NCI-H510A treated with DMSO at 0.1 percent for 48 hours (cell line): Measurements from ENCODE around the gene F3.
A peak's percentile ranks its signal among the peaks of the same experiment; 100 is the strongest.
"Not testable (repeated sequence)": the region's sequence is repeated elsewhere in the genome, so short reads cannot be mapped to it uniquely, and the experiment has no call there.

Experiments
- DNase-seq: peaks from one replicate; lab custom pipeline; 2025; lab: John Stamatoyannopoulos, UW

The F3 gene

DNA sequence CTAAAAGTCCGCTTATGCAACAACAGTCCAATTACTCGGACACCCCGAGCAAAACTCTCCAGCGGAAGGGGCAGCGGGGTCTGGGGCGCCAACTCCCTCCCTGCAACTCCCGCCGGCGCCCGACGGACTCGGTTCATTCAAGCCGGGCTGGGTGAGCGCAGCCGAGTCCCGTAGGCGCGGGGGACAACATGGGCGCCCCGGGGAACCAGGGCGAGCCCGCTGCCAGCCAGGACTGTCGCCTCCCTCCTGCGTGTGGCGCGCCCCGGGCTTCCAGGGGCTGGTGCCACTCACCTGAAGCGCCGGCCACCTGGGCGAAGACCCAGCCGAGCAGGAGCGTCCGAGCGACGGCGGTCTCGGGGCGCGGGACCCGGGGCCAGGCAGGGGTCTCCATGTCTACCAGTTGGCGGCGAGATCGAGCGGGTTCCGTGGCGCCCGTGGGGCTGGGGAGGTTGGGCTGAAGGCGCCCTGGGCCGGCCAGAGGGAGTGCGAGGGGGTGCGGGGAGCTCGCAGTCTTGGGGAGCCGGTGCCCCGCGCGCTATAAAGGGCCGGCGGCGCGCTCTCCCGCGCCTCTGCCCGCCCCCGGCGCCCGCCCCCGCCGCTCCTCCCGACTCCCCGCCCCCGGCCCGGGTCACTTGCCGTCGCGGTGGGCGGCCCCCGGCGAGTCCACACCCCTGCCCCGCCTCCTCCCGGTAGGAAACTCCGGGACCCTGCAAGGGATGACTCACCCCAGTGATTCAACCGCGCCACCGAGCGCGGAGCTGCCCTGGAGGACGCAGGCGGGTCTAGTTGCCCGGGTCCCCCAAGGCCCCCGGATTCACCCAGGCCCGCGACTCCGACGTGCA, at the start of gene F3:
Gene F3 (minus strand): TSS at position 514 of the 842 bp plus-strand sequence. CDS start 123 bp downstream, at position 391.
- DNase-seq = peak; percentile 73

GRCh38 chr1:94590203-94591137, 48.9 kb upstream of the F3 start:
- DNase-seq = no peak

DNA sequence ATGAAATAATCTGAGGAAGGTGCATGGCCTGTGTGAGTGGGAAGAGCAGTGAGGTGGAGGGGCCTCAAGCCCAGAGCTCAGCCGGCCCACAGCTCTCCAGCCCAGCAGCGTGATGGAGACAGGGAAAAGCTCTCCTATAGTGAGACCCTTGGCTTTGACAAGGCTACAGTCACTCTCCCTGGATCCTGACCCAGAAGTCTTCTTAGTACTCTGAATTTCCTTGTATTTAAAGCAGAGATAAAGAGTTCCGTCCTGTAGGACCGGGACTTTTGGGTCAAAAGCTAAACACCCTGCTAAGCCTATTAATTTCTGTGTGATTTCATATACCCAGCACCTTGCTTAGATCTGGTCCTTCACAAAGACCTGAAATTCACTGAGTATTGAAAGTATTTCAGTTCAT, 48.2 kb upstream of the F3 start:
- no peak for DNase-seq

DNA sequence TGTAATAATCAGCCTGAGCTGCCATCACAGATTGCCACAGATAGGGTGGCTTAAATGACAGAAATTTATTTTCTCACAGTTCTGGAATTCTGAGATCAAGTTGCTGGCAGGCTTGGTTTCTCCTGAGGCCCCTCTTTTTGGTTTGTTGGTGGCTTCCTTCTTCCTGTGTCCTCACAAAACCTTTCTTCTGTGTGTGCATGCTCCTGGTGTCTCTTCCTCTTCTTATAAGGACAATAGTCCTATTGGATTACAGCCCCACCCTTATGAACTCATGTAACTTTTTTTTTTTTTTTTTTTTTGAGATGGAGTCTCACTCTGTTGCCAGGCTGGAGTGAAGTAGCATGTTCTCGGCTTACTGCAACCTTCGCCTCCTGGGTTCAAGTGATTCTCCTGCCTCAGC, 41.0 kb upstream of the F3 start:
- no peak for DNase-seq

DNA sequence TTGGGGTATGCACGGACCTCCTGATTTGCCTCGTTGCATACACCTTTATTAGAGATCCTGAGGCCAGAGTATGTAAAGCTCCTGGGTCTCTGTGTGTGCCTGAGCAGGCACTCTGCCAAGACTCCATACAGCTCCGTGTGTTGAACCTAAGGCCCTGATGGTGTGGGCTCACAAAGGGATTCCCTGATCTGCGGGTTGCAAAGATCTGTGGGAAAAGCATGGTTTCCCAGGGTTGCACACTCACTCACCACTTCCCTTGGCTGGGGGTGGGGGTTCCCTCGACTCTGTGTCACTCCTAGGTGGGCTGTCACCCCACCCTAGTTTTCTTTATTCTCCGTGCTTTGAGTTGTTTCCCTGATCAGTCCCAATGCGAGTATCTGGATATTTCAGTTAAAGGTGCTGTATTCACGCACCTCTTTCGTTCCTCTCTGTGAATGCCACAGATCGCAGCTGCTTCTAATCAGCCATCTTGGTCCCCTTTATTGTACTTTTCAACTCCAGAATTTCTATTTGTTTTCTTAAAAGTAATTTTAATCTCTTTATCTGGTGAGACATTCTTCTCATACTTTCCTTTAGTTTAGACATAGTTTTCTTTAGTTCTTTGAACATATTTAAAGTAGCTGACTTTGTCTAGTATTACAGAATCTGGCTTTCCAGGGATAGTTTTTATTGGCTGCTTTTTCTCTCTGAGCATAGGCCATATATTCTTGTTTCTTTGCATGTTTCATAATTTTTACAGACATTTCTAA, 39.0 kb upstream of the F3 start:
- no peak for DNase-seq

- no peak for DNase-seq
Measured at GRCh38 chr1:94579876-94580294, 38.3 kb upstream of the F3 start.

GRCh38 chr1:94578856-94579255, 37.3 kb upstream of the F3 start:
- DNase-seq = no peak

GRCh38 chr1:94573917-94574316, 32.4 kb upstream of the F3 start:
- DNase-seq = not testable (repeated sequence)

GRCh38 chr1:94572780-94573179, 31.2 kb upstream of the F3 start:
- DNase-seq = no peak

- not testable (repeated sequence) for DNase-seq
Measured at GRCh38 chr1:94570965-94571364, 29.4 kb upstream of the F3 start.

DNA sequence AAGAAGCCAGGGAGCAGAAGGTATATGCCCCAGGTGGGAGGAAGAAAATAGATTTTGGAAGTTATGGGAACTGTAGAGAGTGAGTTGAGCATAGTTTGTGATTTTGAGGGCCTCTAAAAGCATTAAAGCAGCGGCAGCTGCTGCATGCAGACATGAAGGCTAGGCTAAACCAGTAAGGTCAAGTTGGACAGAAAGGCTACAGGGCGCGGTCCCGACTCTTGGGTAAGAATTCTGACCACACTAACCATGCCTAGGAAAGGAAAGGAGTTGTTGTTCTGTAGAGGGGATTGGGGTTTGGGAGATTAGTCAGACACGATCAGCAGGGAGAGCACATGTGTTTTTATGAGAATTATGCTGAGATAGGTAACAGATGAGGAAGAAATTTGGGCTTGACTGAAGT, 27.2 kb upstream of the F3 start:
- DNase-seq = not testable (repeated sequence)

GRCh38 chr1:94567975-94568607, 26.5 kb upstream of the F3 start:
- DNase-seq = not testable (repeated sequence)

- DNase-seq = not testable (repeated sequence)
Measured at GRCh38 chr1:94566436-94566835, 24.9 kb upstream of the F3 start.

DNA sequence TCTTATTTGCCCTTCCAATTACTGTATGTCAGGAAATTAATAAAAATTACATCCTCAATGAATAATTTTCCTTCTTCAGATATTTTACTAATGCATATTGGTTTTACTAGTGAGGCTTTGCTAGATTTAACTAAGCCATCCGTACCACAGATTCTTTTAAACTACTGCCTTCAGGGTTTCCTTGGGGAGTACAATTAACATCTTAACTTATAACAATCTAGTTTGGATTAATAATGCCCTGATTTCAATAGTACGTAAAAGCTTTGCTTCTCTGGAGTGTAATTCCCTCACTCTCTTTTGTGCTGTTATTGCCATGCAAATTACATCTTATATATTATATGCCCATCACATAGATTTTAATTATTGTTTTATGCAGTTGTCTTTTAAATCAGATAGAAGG, 24.3 kb upstream of the F3 start:
- DNase-seq = no peak

- DNase-seq = peak; percentile 62
Measured at GRCh38 chr1:94562519-94563260, 21.1 kb upstream of the F3 start.

GRCh38 chr1:94560333-94560732, 18.8 kb upstream of the F3 start:
- no peak for DNase-seq

DNA sequence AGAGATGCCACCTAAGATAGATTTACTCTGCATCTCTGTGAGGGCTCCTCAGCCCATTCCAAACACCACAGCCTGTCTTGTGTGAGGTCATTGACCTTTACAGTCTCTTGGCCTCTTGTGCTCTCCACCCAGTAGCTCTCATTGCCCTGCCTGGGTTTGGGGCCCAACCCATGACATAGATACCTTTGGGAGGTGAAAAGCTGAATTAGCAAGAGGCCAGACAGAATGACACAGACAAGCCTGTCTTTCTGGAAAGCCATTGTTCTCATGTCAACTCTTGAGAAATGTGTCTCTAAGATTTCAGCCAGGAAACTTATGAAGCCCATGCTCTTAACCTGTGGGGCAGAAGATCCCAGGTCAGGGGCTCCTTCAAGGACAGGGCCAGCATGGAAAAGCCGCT, 18.4 kb upstream of the F3 start:
- DNase-seq = no peak

DNA sequence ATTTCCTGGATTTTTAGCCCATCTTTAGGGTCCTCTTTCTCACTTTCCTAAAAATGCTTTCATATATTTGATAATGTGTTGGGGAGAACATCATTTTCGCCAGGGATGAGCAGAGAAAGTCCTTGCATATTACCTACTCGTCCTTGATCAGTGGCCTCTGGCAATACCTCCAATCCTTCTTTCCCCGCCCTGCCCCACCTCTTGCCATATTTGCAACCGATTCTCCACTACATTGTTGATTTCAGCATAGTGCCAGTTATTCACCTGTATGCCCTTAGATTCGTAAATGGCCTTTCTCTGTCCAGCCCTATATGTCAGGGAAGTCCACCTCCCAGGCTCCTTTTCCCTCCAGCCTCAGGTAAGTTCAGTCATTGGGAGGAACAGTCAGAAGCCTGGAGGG, 13.5 kb upstream of the F3 start:
- DNase-seq = no peak

GRCh38 chr1:94554580-94554979, 13.0 kb upstream of the F3 start:
- no peak for DNase-seq

GRCh38 chr1:94553931-94554330, 12.4 kb upstream of the F3 start:
- no peak for DNase-seq

- DNase-seq = peak; percentile 17
Measured at GRCh38 chr1:94553323-94553730, 11.8 kb upstream of the F3 start.
